NB4 (cell line): Measurements from ENCODE around the gene NFE2L1.
A peak's percentile ranks its signal among the peaks of the same experiment; 100 is the strongest.

Experiments used
- DNase-seq: peaks from one replicate; pipeline ENCODE4 v3.0.0; 2010; ENCODE audit warnings: low read depth
- H3K4me3 ChIP-seq: one replicate; pipeline ENCODE4 v1.5.1; 2011; ENCODE audit warnings: mild to moderate bottlenecking, low read depth, low read length, moderate library complexity
- MYC ChIP-seq: IDR thresholded peaks from 2 replicates; pipeline ENCODE4 v1.6.1; 2011; ENCODE audit warnings: low read depth, low read length
- POLR2A ChIP-seq: IDR thresholded peaks from 2 replicates; pipeline ENCODE4 v1.6.1; 2011; ENCODE audit warnings: mild to moderate bottlenecking; ENCODE audit not compliant: insufficient read length; ENCODE audit errors: extremely low read depth
- TF ChIP-seq, protein P1 (sequence below): IDR thresholded peaks from 2 replicates; pipeline ENCODE4 v1.6.1; 2011; ENCODE audit warnings: low read depth, low read length
- TF ChIP-seq, protein P2 (sequence below): IDR thresholded peaks from one replicate; pipeline ENCODE4 v1.5.1; 2012; ENCODE audit warnings: low read depth, low read length

NFE2L1 gene

GRCh38 chr17:48055531-48056245, 7.5 kb downstream of the NFE2L1 start:
- TF ChIP-seq, protein P1, sequence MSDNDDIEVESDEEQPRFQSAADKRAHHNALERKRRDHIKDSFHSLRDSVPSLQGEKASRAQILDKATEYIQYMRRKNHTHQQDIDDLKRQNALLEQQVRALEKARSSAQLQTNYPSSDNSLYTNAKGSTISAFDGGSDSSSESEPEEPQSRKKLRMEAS, result no peak
- no peak for TF ChIP-seq MYC
- TF ChIP-seq POLR2A, result no peak
- TF ChIP-seq, protein P2, sequence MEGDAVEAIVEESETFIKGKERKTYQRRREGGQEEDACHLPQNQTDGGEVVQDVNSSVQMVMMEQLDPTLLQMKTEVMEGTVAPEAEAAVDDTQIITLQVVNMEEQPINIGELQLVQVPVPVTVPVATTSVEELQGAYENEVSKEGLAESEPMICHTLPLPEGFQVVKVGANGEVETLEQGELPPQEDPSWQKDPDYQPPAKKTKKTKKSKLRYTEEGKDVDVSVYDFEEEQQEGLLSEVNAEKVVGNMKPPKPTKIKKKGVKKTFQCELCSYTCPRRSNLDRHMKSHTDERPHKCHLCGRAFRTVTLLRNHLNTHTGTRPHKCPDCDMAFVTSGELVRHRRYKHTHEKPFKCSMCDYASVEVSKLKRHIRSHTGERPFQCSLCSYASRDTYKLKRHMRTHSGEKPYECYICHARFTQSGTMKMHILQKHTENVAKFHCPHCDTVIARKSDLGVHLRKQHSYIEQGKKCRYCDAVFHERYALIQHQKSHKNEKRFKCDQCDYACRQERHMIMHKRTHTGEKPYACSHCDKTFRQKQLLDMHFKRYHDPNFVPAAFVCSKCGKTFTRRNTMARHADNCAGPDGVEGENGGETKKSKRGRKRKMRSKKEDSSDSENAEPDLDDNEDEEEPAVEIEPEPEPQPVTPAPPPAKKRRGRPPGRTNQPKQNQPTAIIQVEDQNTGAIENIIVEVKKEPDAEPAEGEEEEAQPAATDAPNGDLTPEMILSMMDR, result no peak
- DNase-seq, result peak; percentile 35
- H3K4me3 ChIP-seq, result no peak overlapping the region

DNA sequence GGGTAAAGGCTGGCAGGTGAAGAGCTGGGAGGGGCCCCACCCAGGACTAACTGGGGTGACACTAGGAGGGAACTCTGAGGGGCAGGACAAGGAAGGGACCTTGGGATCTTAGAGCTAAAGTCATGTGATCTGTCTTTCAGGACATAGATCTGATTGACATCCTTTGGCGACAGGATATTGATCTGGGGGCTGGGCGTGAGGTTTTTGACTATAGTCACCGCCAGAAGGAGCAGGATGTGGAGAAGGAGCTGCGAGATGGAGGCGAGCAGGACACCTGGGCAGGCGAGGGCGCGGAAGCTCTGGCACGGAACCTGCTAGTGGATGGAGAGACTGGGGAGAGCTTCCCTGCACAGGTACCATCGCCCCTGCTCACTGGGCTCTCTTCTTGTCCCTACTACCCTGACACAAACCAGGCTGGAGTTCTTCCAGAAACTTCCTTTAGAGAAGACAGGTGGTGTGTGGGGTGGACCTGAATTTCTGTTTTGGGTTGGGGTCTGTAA, 8.1 kb downstream of the NFE2L1 start:
- TF ChIP-seq, protein P1, result no peak
- TF ChIP-seq, protein P2, result no peak
- TF ChIP-seq MYC (no peak), POLR2A (no peak)
- DNase-seq, result no peak
- H3K4me3 ChIP-seq, result no peak overlapping the region

DNA sequence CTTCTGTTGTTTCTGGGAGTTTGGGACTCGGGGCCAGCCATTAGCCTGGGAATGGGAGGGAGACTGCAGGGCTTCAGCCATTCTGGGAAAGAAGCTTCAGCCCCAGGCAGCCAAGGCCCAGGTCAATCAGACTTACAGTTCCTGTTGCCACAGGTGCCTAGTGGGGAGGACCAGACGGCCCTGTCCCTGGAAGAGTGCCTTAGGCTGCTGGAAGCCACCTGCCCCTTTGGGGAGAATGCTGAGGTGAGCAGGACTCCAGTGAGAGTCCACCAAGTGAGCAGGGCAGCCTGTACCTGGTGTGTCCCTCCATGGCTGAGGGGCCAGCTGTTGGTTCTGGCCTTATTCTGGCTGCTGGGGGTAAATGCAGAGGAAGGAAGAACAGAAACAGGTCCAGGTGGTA, 8.7 kb downstream of the NFE2L1 start:
- no peak overlapping the region for H3K4me3 ChIP-seq
- no peak for TF ChIP-seq POLR2A
- no peak for TF ChIP-seq MYC
- TF ChIP-seq, protein P2, result no peak
- no peak for DNase-seq

GRCh38 chr17:48057626-48058025, 9.5 kb downstream of the NFE2L1 start:
- no peak overlapping the region for H3K4me3 ChIP-seq
- no peak for TF ChIP-seq MYC
- TF ChIP-seq, protein P1, result no peak
- no peak for TF ChIP-seq POLR2A
- TF ChIP-seq, protein P2, result no peak

DNA sequence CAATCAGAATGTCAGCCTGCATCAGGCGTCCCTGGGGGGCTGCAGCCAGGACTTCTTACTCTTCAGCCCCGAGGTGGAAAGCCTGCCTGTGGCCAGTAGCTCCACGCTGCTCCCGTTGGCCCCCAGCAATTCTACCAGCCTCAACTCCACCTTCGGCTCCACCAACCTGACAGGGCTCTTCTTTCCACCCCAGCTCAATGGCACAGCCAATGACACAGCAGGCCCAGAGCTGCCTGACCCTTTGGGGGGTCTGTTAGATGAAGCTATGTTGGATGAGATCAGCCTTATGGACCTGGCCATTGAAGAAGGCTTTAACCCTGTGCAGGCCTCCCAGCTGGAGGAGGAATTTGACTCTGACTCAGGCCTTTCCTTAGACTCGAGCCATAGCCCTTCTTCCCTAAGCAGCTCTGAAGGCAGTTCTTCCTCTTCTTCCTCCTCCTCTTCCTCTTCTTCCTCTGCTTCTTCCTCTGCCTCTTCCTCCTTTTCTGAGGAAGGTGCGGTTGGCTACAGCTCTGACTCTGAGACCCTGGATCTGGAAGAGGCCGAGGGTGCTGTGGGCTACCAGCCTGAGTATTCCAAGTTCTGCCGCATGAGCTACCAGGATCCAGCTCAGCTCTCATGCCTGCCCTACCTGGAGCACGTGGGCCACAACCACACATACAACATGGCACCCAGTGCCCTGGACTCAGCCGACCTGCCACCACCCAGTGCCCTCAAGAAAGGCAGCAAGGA, 10.4 kb downstream of the NFE2L1 start:
- no peak for DNase-seq
- TF ChIP-seq POLR2A (no peak), MYC (no peak)
- TF ChIP-seq, protein P2, result no peak
- TF ChIP-seq, protein P1, result no peak
- H3K4me3 ChIP-seq, result no peak overlapping the region

More at GRCh38 chr17:48057626-48058025, 9.5 kb downstream of the NFE2L1 start:
- no peak for DNase-seq
